CMK (cell line): ENCODE data around the gene TIMP1.

Experiments used
- DNase-seq: peaks from one replicate; pipeline ENCODE4 v3.0.0-alpha.2; 2010; ENCODE audit warnings: low read depth

Gene TIMP1

GRCh38 chrX:47573341-47574075 is 8.7 kb upstream of the TIMP1 start:
- no peak for DNase-seq

GRCh38 chrX:47574076-47574546 is 8.1 kb upstream of the TIMP1 start:
- no peak for DNase-seq

GRCh38 chrX:47574547-47575301 is 7.5 kb upstream of the TIMP1 start:
- DNase-seq: no peak

GRCh38 chrX:47576021-47576898 is 6.0 kb upstream of the TIMP1 start:
- DNase-seq: no peak

- no peak for DNase-seq
These were observed 4.8 kb upstream of the TIMP1 start for GRCh38 chrX:47577424-47577823.

GRCh38 chrX:47577901-47578300 is 4.3 kb upstream of the TIMP1 start:
- DNase-seq: no peak

GRCh38 chrX:47578692-47579091 is 3.5 kb upstream of the TIMP1 start:
- DNase-seq: no peak

GRCh38 chrX:47579537-47579936 is 2.7 kb upstream of the TIMP1 start:
- DNase-seq: no peak

- DNase-seq: no peak
These were observed 1.1 kb downstream of the TIMP1 start for GRCh38 chrX:47583240-47583861.

- no peak for DNase-seq
These were observed 2.5 kb downstream of the TIMP1 start for GRCh38 chrX:47584714-47585113.

GRCh38 chrX:47585273-47585672 is 3.0 kb downstream of the TIMP1 start:
- no peak for DNase-seq

- DNase-seq: no peak
These were observed 4.0 kb downstream of the TIMP1 start for GRCh38 chrX:47586043-47586787.

- DNase-seq: no peak
These were observed 5.1 kb downstream of the TIMP1 start for GRCh38 chrX:47587091-47587891.

GRCh38 chrX:47587906-47588735 is 5.9 kb downstream of the TIMP1 start:
- no peak for DNase-seq

GRCh38 chrX:47590984-47591383 is 8.7 kb downstream of the TIMP1 start:
- DNase-seq: no peak

GRCh38 chrX:47593522-47593921 is 11.3 kb downstream of the TIMP1 start:
- DNase-seq: no peak

GRCh38 chrX:47595716-47596251 is 13.5 kb downstream of the TIMP1 start:
- no peak for DNase-seq

- no peak for DNase-seq
These were observed 14.0 kb downstream of the TIMP1 start for GRCh38 chrX:47596256-47596655.

- no peak for DNase-seq
These were observed 15.0 kb downstream of the TIMP1 start for GRCh38 chrX:47597222-47597621.
